ENCODE results near the gene TMEM147.

Gene TMEM147

GRCh38 chr19:35516310-35516709 lies 29.1 kb upstream of the TMEM147 start:
- POLR2A ChIA-PET: no interaction called here
- CTCF ChIA-PET: no interaction called here
- TF ChIP-seq SP1 (IDR thresholded peaks at IDR 0.05): no peak
- TF ChIP-seq SUZ12 (IDR thresholded peaks at IDR 0.05): no peak
- no peak for TF ChIP-seq NFRKB (IDR thresholded peaks at IDR 0.05)
- TF ChIP-seq L3MBTL2 (conservative IDR thresholded peaks at IDR 0.05): no peak
- no peak for TF ChIP-seq TARDBP (IDR thresholded peaks at IDR 0.05)
- TF ChIP-seq FOXK2 (IDR thresholded peaks at IDR 0.05): no peak
- no peak for DNase-seq (ENCODE audit: extremely low spot score)

DNA sequence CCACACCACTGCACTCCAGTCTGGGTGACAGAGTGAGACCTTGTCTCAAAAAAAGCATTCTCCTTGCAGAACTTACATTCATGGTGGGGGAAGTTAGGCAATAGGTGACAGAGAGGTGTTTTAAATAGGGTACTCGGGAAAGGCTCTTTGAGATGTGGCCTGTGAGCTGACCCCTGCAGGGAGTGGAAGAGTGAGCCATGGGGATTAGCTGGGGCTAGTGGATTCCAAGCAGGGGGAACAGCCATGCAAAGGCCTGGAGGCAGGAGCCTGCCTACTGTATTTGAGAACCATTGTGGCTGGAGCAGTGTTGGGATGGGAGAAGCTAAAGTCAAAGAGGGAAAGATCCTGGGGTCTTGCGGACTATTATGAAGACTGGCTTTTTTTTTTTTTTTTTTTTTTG lies 28.1 kb upstream of the TMEM147 start:
- ChIA-PET POLR2A (no interaction called here), CTCF (interaction anchor here (0.6 kb wide), 1 partner anchor 154 kb away, joined by 3 read pairs; no protein-coding TSS in a partner anchor)
- DNase-seq (ENCODE audit: extremely low spot score): no peak
- TF ChIP-seq ELF4 (IDR thresholded peaks at IDR 0.05) (no peak), NFRKB (IDR thresholded peaks at IDR 0.05) (no peak), ZNF384 (IDR thresholded peaks at IDR 0.05) (no peak), BHLHE40 (IDR thresholded peaks at IDR 0.05; ENCODE audit: borderline replicate concordance) (no peak), FOXM1 (IDR thresholded peaks at IDR 0.05; ENCODE audit: borderline replicate concordance) (no peak), ARNT (IDR thresholded peaks at IDR 0.05) (no peak), FOXK2 (IDR thresholded peaks at IDR 0.05) (no peak), SUZ12 (IDR thresholded peaks at IDR 0.05) (no peak), TARDBP (IDR thresholded peaks at IDR 0.05) (no peak), L3MBTL2 (conservative IDR thresholded peaks at IDR 0.05) (no peak), CTBP1 (IDR thresholded peaks at IDR 0.05; ENCODE audit: borderline replicate concordance) (no peak), FOXA1 (IDR thresholded peaks at IDR 0.05) (no peak), LEF1 (IDR thresholded peaks at IDR 0.05; ENCODE audit: borderline replicate concordance) (no peak), SP1 (IDR thresholded peaks at IDR 0.05) (no peak), HDGF (IDR thresholded peaks at IDR 0.05; ENCODE audit: borderline replicate concordance) (no peak)
- TF ChIP-seq, protein P1, sequence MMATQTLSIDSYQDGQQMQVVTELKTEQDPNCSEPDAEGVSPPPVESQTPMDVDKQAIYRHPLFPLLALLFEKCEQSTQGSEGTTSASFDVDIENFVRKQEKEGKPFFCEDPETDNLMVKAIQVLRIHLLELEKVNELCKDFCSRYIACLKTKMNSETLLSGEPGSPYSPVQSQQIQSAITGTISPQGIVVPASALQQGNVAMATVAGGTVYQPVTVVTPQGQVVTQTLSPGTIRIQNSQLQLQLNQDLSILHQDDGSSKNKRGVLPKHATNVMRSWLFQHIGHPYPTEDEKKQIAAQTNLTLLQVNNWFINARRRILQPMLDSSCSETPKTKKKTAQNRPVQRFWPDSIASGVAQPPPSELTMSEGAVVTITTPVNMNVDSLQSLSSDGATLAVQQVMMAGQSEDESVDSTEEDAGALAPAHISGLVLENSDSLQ (IDR thresholded peaks at IDR 0.05): no peak

DNA sequence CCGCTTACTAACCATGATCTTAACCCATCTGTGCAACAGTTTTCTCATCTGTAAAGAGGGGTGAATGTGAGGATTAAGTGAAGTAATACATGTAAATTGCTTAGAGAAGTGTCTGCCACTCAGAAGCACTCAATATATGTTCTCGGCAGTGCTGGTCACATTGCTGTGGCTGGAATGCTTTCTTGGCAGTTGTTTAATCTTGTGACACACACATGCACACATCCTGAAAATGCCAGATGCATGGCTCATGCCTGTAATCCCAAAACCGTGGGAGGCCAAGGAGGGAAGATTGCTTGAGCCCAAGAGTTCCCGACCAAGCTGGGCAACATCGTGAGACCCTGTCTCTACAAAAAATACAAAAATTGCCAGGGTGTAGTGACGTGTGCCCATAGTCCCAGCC lies 27.1 kb upstream of the TMEM147 start:
- no peak for DNase-seq (ENCODE audit: extremely low spot score)
- CTCF ChIA-PET: no interaction called here
- TF ChIP-seq L3MBTL2 (conservative IDR thresholded peaks at IDR 0.05) (no peak), BHLHE40 (IDR thresholded peaks at IDR 0.05; ENCODE audit: borderline replicate concordance) (no peak)
- POLR2A ChIA-PET: interaction anchor here (0.9 kb wide), 2 partner anchors 8 to 24 kb away, joined by 3 to 4 read pairs; no protein-coding TSS in a partner anchor

DNA sequence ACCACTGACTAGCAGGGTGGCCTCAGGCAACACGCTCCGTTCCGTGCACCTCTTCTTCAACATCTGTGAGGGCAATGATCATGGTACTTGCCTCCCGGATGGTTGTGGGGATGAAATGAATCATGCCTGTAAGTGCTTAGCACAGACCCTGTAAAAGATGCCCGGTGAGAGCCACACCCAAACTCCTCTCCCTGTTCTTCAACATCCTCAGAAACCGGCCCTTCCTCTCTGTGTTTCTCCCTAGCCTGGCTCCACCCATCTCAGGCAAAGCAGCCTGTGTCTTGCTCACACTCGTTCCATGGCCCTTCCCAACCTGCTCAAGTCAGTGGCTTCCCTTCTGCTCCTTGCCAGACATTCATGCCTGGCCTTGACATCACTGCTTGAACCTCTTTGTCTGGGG lies 26.1 kb upstream of the TMEM147 start:
- ChIA-PET POLR2A (no interaction called here), CTCF (interaction anchor here (1.5 kb wide), 1 partner anchor 9 kb away, joined by 7 read pairs; no protein-coding TSS in a partner anchor)
- no peak for TF ChIP-seq FOXK2 (IDR thresholded peaks at IDR 0.05)
- TF ChIP-seq ZNF384 (IDR thresholded peaks at IDR 0.05): no peak
- TF ChIP-seq CTBP1 (IDR thresholded peaks at IDR 0.05; ENCODE audit: borderline replicate concordance): no peak
- no peak for TF ChIP-seq FOXM1 (IDR thresholded peaks at IDR 0.05; ENCODE audit: borderline replicate concordance)
- TF ChIP-seq, protein P1 (IDR thresholded peaks at IDR 0.05): no peak
- no peak for TF ChIP-seq ARNT (IDR thresholded peaks at IDR 0.05)
- TF ChIP-seq SP1 (IDR thresholded peaks at IDR 0.05): no peak
- no peak for TF ChIP-seq FOXA1 (IDR thresholded peaks at IDR 0.05)
- TF ChIP-seq SUZ12 (IDR thresholded peaks at IDR 0.05): no peak
- no peak for TF ChIP-seq L3MBTL2 (conservative IDR thresholded peaks at IDR 0.05)
- no peak for DNase-seq (ENCODE audit: extremely low spot score)

DNA sequence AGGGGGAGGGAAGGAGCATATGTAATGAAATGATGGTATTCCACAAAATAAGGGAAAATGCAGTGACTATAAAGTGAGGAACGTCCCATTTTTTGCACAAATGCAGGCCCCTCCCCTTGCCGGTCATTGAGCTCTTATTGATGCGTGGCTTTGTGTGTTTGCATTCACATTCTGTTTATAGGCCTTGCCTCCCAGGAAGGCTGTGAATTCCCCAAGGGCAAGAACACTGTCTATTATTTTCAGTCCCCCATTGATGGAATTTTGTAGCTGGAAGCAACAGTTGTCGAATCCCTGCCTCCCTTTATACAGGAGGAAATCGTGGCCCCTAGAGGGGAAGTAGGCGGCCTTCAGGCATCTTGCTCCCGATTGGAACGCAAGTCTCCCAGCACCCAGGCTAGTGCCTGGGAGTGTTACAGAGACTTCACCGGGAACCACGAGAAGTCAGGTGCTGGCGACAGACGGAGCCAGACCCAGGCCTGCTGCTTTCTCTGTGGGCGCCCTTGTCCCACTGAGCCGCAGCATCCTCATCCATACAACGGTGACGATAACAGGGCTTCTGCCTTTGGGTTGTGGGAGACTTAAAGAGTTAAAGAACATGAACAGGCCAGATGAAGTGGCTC lies 24.2 kb upstream of the TMEM147 start:
- ChIA-PET POLR2A (interaction anchor here (1.6 kb wide), 1 partner anchor 11 kb away, joined by 10 read pairs; no protein-coding TSS in a partner anchor), CTCF (interaction anchor here (0.6 kb wide), 1 partner anchor 11 kb away, joined by 3 read pairs; no protein-coding TSS in a partner anchor)
- no peak for DNase-seq (ENCODE audit: extremely low spot score)
- TF ChIP-seq LEF1 (IDR thresholded peaks at IDR 0.05; ENCODE audit: borderline replicate concordance) (no peak), ZNF384 (IDR thresholded peaks at IDR 0.05) (no peak), BHLHE40 (IDR thresholded peaks at IDR 0.05; ENCODE audit: borderline replicate concordance) (no peak), ARNT (IDR thresholded peaks at IDR 0.05) (no peak), L3MBTL2 (conservative IDR thresholded peaks at IDR 0.05) (no peak), ELF4 (IDR thresholded peaks at IDR 0.05) (no peak), SUZ12 (IDR thresholded peaks at IDR 0.05) (no peak), FOXA1 (IDR thresholded peaks at IDR 0.05) (no peak), SP1 (IDR thresholded peaks at IDR 0.05) (no peak), HDGF (IDR thresholded peaks at IDR 0.05; ENCODE audit: borderline replicate concordance) (no peak), FOXK2 (IDR thresholded peaks at IDR 0.05) (no peak), CTBP1 (IDR thresholded peaks at IDR 0.05; ENCODE audit: borderline replicate concordance) (no peak), TARDBP (IDR thresholded peaks at IDR 0.05) (no peak), NFRKB (IDR thresholded peaks at IDR 0.05) (no peak), FOXM1 (IDR thresholded peaks at IDR 0.05; ENCODE audit: borderline replicate concordance) (no peak)
- TF ChIP-seq, protein P1 (IDR thresholded peaks at IDR 0.05): no peak

- ChIA-PET CTCF (no interaction called here), POLR2A (no interaction called here)
- no peak for TF ChIP-seq ARNT (IDR thresholded peaks at IDR 0.05)
- TF ChIP-seq TARDBP (IDR thresholded peaks at IDR 0.05): no peak
- TF ChIP-seq LEF1 (IDR thresholded peaks at IDR 0.05; ENCODE audit: borderline replicate concordance): no peak
- TF ChIP-seq CTBP1 (IDR thresholded peaks at IDR 0.05; ENCODE audit: borderline replicate concordance): no peak
- TF ChIP-seq FOXK2 (IDR thresholded peaks at IDR 0.05): no peak
- TF ChIP-seq FOXA1 (IDR thresholded peaks at IDR 0.05): no peak
- TF ChIP-seq NFRKB (IDR thresholded peaks at IDR 0.05): no peak
- TF ChIP-seq FOXM1 (IDR thresholded peaks at IDR 0.05; ENCODE audit: borderline replicate concordance): no peak
- TF ChIP-seq SP1 (IDR thresholded peaks at IDR 0.05): no peak
- no peak for DNase-seq (ENCODE audit: extremely low spot score)
These were observed 22.6 kb upstream of the TMEM147 start for GRCh38 chr19:35522745-35523327.
